ENCODE results near the gene YTHDF1.
"Not testable (repeated sequence)": the region's sequence is repeated elsewhere in the genome, so short reads cannot be mapped to it uniquely, and the experiment has no call there.

YTHDF1 gene

DNA sequence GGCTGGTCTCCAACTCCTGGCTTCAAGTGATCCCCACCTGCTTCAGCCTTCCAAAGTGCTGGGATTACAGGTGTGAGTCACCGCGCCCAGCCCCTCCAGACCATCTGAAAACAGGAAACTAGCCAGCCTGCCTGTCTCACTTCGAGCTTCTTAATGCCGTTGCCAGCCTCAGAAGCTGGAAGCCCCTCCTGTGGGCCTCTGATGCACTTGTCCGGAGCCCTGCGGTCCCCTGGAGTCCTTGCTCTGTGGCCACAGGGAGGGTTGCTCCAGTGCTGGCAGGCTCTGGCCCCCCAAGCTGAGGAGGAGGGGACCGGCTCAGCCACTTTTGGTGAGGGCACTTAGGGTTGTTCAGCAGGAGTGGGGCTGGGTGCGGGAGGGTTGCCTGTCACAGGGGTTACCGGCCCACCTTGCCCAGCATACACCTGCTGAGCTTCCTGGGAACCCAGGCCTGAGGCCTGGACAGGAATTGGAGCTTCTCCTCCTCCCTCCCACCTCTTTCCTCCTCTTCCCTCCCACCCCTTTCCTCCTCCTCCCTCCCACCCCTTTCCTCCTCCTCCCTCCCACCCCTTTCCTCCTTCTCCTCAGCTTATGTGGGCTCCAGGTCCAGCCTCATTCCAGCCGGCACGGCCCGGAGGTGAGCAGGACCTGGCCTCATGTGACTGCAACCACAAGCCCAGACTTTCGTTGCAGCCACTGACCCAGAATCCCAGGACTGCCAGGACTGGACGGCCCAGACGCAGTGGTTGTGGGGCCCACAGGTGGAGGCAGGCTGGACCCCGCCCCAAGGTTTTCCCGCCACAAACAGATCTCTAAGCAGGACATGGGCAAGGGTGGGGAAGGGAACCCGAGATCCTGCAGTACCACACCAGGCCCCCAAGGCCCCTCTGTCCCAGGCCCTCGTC lies 10.4 kb upstream of the YTHDF1 start:
- DNase-seq (ENCODE audit: low read depth), result no peak

DNA sequence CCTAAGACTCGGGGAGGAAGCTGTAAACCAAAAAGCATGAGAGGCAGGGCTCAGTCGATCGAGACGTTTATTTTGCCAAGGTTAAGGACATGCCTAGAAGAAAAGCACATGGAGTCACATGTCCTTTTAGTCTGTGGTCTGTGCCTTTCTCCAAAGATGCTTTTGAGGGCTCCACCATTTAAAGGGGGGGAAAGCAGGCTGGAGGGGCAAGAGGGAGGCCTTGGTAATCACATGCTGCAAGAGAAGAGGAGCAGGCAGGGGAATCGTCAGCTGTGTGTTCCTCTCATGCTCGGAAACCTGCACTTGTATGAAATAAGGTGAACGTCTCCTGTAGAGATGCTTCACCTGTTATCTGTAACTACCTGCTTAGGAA lies 9.1 kb upstream of the YTHDF1 start:
- DNase-seq (ENCODE audit: low read depth), result no peak

DNA sequence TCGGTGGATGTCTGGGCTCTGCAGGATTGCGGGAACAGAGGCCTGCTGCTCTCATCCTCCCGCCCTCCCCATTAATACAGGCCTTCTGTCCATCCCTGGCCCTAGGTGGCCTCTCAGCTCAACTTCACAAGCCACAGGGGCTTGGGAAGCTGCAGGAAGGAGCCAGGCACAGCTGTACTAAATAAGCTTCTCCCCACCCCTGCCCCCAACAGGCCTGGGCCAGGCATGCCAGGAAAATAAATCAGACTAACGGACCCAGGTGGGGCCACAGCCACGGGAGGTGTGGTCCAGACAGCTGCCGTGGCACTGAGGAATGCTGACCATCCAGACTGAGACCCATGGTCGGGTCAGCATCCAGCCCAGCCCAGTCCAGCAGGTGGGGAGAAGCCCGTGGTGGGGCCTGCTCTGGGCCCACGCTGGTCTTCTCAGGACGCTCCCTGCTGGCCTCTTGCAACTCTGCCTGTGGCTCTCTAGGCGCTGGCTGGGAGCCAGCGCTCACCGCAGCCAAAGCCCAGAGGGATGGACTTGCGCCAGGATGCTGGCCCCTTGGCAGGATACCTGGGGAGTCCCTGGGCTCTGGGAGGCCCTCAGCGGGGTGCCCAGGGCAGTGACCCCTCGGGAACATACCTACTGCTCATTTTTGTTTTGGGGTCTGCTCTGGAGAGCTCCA lies 8.6 kb upstream of the YTHDF1 start:
- no peak for DNase-seq (ENCODE audit: low read depth)

DNA sequence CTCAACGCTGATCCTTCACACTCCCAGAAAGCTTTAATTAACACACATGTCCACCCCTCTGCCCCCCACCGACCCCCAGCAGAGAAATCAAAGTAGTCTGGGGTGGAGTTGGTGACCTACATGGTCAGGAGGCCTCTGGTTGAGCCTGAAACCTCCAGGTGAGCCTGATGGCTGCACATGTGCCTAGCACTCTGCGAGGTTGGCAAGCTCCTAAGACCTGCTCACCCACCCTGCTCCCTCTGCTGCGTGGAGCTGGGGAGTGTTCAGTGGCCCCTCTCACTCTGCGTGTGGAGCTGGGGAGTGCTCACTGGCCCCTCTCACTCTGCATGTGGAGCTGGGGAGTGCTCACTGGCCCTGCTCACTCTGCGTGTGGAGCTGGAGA lies 7.9 kb upstream of the YTHDF1 start:
- DNase-seq (ENCODE audit: low read depth), result no peak

DNA sequence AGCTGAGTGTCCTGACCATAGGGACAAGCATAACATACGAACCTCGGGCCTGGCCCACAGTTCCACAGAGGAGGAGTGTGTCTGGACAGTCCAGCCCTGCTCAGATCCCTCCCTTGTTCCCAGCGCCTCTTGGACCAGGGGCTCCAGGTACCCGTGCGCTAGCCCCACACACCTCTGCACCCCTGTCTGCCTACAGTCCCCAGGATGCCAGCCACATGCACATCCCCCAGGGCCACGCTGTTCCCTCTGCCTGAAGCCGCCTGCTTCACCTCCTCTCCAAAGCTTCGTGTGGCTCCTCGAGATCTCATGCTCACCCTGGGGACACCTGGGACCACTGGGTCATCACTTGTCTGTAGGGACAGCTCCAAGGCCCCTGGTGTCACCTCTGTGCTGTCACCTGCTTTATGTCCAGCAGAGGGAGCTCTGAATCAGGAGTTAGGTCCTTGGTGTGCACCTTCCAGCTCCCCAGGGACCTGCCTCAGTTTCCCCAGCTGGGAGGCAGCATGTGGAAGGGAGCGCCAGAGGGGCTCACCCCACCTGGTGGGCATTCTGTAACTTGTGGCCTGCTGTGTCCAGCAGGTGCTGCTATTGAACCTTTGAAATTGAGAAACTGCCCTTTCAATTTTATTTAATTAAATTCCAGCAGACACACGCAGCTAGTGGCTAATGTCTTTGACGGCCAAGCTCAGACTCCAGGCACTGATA lies 7.3 kb upstream of the YTHDF1 start:
- no peak for DNase-seq (ENCODE audit: low read depth)

DNA sequence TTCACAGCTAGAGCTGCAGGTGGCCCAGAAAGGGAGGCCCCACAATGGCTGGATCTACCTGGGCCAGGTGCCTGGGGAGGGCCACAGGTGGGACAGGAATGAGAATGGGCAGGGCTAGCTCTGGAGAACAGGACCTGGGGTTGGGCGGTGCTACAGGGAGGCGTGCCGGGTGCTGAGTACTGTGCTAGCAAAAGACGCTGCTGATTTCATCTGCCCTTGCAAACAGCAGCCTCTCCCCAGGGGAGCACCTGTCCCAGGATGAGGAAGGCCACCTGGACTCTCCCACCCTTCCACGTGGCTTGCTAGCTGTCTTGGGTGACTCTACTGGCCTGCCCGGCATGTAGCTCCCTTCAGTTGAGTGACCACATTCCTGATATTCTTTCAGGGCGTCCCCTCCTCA lies 6.6 kb upstream of the YTHDF1 start:
- DNase-seq (ENCODE audit: low read depth), result no peak

DNA sequence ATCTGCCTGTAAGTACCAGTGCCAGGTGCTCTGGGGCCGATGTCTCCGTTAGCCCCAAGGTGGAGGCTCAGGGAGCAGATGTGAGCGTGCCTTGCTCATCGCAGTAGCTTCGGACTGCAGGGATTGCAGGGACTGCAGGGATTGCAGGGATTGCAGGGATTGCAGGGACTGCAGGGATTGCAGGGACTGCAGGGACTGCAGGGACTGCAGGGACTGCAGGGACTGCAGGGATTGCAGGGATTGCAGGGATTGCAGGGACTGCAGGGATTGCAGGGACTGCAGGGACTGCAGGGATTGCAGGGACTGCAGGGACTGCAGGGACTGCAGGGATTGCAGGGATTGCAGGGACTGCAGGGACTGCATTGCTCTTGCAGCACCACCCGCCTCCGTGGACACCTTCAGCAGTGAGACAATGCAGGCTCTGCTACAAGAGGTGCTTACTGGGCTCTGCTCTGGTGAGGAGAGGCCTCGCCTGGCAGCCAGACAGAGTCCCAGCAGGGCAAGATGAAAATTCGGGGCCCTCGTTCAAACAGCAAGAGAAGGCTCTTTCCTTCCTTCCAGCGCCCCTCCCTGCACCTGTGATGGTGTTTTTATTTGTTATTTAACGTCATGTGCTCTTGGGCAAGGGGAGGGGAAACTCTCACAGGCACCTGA lies 5.6 kb upstream of the YTHDF1 start:
- DNase-seq (ENCODE audit: low read depth), result not testable (repeated sequence)

DNA sequence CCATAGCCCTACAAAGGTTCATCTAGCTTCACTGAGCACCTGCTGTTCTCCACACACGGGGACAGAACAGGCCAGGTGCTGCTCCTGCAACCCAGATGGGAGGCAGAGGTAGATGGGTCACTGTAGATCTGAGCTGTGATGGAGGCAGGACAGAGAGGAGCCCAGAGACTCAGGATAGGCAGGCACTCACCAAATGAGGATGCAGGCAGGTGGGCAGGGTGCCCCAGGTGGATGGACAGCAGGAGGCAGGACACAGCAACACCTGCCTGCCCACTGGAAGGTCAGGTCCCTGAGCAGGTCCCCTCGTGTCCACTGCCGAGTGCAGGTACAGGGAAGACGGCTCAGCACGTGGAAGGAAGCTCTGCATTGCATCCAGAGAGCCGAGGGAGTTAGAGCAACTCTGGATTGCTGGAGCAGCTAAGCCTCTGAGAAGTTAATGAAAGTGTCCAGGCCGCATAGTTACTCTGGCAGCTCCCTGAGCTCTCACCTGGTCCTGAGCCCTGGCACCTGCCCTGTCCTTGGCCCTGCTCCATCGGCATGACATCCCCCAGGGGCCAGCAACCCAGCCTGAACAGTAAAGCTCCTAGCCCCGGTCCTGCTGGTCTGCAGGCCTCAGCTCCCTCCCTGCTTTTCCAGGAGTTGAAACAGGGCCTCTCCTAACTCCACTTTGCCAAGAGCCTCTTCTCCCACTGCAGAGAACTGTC lies 4.9 kb upstream of the YTHDF1 start:
- no peak for DNase-seq (ENCODE audit: low read depth)

DNA sequence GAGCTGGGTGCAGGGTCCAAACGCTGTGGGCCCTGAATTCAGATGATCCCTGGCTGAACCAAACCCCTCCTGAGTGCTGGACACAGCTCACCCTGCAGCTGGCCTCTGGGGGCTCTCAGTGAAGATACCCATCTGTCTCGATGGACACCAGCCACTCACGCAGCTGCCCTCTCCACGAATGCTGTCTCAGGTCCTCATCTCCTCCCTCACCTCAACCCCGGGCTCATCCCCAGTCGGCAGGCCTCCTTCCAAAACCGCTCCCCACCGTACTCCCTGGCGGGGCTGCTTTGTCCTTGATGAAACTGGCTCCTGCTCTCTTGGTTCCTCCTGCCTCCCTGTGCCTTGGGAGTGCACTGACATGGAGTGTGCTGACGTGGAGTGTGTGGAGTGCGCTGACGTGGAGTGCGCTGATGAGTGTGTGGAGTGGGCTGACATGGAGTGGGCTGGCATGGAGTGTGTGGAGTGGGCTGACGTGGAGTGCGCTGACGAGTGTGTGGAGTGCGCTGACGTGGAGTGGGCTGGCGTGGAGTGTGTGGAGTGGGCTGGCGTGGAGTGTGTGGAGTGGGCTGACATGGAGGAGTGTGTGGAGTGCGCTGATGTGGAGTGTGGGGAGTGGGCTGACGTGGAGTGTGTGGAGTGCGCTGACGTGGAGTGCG lies 4.1 kb upstream of the YTHDF1 start:
- no peak for DNase-seq (ENCODE audit: low read depth)

DNA sequence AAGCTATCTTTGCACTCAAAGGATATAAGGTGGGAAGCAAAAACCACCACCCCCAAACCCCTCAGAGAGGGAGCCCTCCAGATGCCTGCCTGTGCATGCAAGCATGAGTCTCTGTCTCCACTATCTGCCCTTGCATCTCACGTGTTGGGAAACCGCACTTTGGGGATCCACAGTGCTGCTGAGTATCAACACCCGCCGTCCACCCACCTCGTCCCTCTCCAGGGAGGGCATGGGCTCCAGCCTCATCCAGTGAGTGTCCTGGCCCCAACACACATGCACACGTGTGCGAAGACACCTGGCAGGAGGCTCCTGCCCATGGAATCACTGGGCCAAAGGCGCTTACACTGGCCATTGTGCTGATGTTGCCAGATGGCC lies 3.5 kb upstream of the YTHDF1 start:
- DNase-seq (ENCODE audit: low read depth), result no peak

DNA sequence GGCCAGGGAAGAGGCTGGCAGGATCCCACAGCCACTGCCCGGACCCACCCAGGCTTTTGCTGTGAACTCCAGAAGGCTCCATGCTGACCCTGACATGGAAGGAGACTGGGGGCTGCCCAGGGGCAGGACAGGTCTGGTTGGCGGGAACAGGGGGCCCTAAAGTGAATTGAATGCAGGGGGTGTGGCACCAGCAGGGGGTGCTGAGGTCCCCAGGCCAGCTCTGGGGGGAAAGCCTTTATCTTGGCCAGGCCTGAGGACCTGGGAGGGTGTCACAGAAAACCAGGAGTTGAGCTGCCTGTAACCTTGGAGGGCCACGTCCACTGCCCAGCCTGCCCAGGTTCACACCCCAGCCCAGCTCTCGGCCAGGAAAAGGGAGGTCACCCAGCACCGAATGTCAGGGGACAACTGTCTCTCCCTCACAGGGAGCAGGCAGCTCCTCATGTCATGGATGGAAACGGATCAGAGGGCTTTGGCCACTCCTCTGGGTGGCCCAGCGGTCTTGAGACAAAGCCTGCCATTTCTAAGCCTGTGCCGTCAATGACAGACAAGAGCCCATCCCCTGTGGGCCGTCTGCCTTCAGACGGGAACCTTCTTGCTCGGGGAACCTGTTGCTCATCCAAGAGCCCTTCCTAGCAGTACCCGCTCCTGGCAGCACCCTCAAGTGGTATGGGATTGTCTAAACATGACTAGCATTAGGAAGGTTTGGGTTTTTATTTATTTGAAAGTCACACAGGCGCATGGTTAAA lies 2.9 kb upstream of the YTHDF1 start:
- no peak for DNase-seq (ENCODE audit: low read depth)

DNA sequence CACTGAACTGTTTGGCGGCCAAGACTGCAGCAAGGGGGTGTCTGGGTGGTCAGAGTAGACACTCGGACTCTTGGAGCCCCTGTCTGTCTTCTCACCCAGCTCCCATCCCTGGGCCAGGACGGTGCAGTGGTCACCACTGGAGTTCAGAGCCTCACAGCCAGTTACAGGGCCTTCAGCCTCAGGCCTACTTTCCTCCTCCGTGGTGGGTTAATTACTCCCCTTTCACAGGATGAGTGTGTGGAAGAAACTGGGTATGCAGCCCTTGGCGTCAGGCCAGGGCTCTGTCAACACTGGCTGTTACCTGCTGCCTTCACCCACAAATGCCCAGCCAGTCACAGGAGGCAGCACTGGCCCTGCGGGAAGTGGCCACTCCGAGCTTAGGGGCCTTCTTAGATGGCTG lies 1.8 kb upstream of the YTHDF1 start:
- DNase-seq (ENCODE audit: low read depth), result no peak

DNA sequence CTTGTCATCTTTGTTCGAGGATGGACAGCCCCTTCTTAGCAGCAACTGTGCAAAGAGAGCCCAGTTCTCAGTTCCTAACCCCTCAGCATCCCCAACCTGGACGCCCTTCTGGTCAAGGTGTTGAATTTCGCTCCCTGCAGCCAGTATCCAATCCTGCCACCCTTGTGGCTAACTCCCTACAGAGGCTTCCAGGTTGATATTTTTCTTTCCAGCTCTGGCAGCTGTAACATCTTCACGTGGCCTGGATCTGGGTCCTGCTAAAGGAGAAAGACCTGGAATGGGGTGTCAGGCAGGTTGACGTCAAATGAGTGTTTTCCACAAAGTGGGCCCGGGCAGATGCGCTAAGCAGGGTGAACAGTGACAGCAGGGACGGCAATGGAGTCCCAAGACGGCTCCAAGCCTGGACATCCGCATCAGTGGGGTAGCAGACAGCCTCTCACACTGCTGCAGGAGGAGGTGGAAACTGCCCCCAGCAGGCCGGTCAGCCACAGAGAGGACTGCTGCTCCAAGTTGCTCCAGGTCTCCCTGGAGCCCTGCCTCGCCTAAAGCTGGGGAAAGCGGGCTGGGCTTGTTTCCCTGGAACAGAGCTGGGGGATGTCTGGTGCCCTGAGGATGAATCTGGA lies 1.0 kb upstream of the YTHDF1 start:
- DNase-seq (ENCODE audit: low read depth), result no peak

DNA sequence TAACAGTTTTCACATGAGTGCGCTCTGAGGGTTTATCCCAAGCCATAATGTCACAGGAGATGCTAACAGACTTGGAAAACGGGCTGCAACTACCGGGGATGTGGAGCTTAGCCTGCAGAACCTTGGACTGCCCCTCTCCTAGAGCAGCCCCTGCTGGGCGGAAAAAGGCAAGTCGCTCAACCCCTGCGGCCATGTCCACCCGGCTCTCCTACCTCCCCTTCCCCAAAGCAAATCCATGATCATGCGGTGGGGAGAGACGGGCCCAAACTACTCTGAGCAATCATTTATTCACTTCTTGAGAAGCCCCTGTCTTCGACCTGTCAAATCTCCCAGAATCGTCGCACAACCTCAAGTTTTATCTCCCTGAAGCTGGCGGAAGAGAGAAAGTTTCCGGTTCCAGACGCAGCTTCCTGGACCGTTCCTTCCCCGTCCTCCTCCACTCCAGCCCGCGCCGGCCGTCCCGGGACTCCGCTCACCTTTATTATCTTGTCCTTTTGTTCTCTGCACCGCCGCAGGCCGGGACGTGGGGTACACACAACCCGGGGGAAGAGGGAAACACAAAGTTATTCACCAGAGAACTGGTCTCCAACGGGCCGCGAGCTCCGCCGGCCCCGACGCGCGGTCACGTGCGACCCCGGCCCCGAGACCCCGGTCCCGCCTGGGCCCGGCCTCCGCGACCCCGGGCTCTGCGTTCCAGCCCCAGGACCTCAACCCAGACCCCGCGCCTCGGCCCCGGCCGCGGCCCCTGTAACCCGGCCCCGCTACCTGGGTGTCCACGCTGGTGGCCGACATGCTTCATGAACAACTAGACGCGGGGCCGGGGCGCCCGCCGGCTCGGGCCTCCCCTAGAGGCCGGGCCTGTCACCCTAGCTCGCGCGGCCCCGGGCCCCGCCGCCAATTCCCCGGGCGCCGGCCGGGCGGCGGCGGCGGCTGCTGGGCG lies 560 bp downstream of the YTHDF1 start:
- peak; percentile 26 for DNase-seq (ENCODE audit: low read depth)

DNA sequence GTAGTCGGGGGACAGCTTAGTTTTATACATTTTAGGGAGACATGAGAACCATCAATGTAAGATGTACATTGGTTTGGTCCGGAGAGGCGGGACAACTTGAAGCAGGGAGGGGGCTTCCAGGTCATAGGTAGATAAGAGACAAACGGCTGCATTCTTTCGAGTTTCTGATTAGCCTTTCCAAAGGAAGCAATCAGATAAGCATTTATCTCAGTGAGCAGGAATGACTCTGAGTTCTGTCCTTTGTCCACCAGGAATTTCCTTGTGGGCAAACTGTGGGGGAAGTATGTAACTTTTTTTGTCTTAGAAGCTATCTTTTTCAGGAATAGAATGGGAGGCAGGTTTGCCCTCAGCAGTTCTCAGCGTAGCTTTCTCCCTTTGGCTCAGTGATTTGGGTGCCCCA lies 1.4 kb downstream of the YTHDF1 start:
- no peak for DNase-seq (ENCODE audit: low read depth)

DNA sequence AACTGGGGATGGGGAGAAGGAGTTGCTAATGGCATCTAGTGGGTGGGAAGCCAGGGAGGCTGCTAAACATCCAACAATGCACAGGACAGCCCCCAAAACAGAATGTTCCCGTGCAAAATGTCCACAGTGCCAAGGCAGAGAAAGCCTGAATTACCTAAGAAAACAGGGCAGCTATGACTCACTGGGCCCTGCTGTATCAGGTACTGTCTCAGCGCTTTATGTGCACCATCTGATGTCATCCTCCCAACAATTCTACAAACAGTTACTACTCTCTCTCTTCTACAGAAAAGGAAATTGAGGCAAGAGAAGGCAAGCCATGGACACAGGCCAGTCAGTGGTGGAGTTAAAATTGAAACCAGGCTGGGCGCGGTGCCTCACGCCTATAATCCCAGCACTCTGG lies 3.1 kb downstream of the YTHDF1 start:
- DNase-seq (ENCODE audit: low read depth), result no peak

DNA sequence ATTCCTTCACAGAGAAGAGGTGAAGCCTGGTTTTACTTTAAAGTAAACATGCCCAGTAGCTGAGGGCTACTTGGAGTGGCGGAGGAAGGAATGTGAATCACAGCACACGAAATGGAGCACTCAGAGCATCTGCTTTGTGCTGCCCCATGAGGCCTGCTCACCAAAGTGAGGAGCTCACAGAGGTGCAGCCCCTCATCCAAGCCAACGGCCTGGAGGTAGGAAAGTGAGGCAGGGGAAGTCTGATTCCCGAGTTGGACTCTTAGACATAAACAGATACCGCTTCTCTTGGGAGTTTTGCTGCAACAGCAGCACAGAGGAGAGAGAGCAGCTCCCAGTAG lies 3.6 kb downstream of the YTHDF1 start:
- DNase-seq (ENCODE audit: low read depth), result no peak

DNA sequence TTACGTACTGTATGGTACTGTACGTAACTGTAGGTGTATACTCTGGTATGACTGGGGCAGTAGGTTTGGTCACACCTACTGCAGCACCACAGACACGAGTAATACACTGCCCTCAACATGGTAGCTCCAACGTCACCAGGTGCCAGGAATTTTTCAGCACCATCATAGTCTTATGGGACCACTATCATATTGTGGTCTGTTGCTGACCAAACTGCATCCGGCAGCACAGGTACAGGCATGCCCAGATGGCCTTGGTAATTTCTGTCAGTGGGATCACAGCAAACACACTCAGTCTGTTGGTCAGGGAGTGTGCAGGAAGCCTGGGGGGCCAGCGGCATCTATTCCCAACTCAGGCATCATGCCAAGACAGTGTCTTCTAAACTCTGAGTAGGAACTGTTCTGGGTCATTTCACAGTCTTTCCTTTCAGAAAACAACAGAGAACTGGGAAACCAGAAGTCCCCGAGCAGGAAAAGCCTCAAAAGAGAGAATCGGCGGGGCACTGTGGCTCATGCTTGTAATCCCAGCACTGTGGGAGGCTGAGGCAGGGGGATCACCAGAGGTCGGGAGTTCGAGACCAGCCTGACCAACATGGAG lies 5.8 kb downstream of the YTHDF1 start:
- DNase-seq (ENCODE audit: low read depth), result no peak

DNA sequence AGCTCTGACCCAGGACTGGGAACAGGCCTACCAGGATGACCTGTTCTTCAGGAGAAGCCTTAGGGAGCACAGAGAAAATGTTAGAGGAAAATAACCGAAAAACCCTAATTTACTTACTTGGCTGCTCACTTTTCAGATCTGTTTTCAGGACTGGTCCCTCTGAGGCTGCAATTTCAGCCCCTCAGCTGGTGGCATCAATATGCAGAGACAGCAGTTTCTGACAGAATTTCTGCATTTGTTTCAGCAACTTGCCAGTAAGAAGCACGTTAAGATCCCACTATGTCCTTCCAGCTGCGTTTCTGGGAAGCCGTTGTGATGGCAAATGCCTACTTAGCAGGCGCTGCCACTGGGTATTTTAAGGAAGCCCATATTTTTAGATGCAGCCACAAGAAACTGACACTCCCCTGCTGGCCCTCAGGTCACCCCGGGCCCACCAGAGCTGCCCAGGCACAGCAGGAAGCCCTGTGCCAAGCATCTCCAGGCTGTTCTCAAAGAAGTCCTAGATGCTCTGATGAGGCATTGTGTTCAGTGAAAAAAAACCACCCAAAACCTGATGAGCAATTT lies 7.5 kb downstream of the YTHDF1 start:
- DNase-seq (ENCODE audit: low read depth), result no peak

Data from stromal cell of bone marrow (primary cell).